Upper lobe of right lung (tissue), 1 donor: ENCODE results near the gene DIRAS2. TPM values are rescaled to one million over a fixed set of nuclear protein-coding genes. Genes with fewer than 3 reads are reported as not detected.

Source experiments
- ATAC-seq: fragments of 200-7000 bp; cut with Tn5 transposase; one replicate; pipeline ENCODE4 v1.9.1; 2020; ENCODE audit warnings: mild to moderate bottlenecking, moderate library complexity
- DNase-seq: peaks from one replicate; pipeline ENCODE4 v3.0.0-alpha.2; 2020
- H3K27ac ChIP-seq: fragments of 200-600 bp; one replicate; pipeline ENCODE4 v1.8.0; 2022
- H3K27me3 ChIP-seq: fragments of 200-600 bp; one replicate; pipeline ENCODE4 v1.8.0; 2022; ENCODE audit warnings: mild to moderate bottlenecking
- H3K36me3 ChIP-seq: fragments of 200-600 bp; one replicate; pipeline ENCODE4 v1.8.0; 2022
- H3K4me1 ChIP-seq: fragments of 200-600 bp; one replicate; pipeline ENCODE4 v1.8.0; 2022
- H3K4me3 ChIP-seq: fragments of 200-600 bp; one replicate; pipeline ENCODE4 v1.8.0; 2022; ENCODE audit warnings: mild to moderate bottlenecking
- H3K9me3 ChIP-seq: fragments of 200-600 bp; one replicate; pipeline ENCODE4 v1.8.0; 2022
- CTCF ChIP-seq: fragments of 200-600 bp; IDR thresholded peaks from one replicate; pipeline ENCODE4 v1.8.0; 2022; ENCODE audit warnings: antibody characterized with exemption
- intact Hi-C: fragments of 100-400 bp; cut with DNase I; formaldehyde crosslinking; loops from one replicate; pipeline ENCODE4 v1.11.0; 2022
- total RNA-seq: library from RNA; stranded (reverse); fragmentation: NEBNext Ultra II Directional; extraction: Animal tissue kit (Norgen Biotek cat#: 25700); gene quantifications from one replicate; pipeline ENCODE4 v1.2.1, GENCODE V29; 2021
- donor health status: DM: no; HTN: yes; CAD: no; lungs with severe emphysema.

The DIRAS2 gene
- total RNA-seq, 1 donor from 2014 or later, result not detected

GRCh38 chr9:90631964-90632363, 10.7 kb downstream of the DIRAS2 start:
- no peaks in the 10 kb centered on the region for H3K4me1 ChIP-seq
- no peak for TF ChIP-seq CTCF
- no peaks in the 10 kb centered on the region for H3K36me3 ChIP-seq
- intact Hi-C loops, result no loop called here
- H3K27me3 ChIP-seq, result no peaks in the 10 kb centered on the region
- ATAC-seq, result no peak
- H3K27ac ChIP-seq, result no peak overlapping the region
- no peak overlapping the region for H3K4me3 ChIP-seq
- H3K9me3 ChIP-seq, result no peaks in the 10 kb centered on the region
- no peak for DNase-seq

- ATAC-seq (no peak), DNase-seq (no peak)
- Histone ChIP-seq H3K27ac (no peak overlapping the region), H3K9me3 (no peaks in the 10 kb centered on the region), H3K4me1 (no peaks in the 10 kb centered on the region), H3K27me3 (no peaks in the 10 kb centered on the region), H3K4me3 (no peak overlapping the region), H3K36me3 (no peaks in the 10 kb centered on the region)
- no peak for TF ChIP-seq CTCF
- intact Hi-C loops, result no loop called here
Measured at GRCh38 chr9:90629991-90630390, 12.6 kb downstream of the DIRAS2 start.

GRCh38 chr9:90629354-90629753, 13.3 kb downstream of the DIRAS2 start:
- Histone ChIP-seq H3K4me1 (no peaks in the 10 kb centered on the region), H3K4me3 (no peak overlapping the region), H3K27me3 (no peaks in the 10 kb centered on the region), H3K27ac (no peak overlapping the region), H3K36me3 (no peaks in the 10 kb centered on the region), H3K9me3 (no peaks in the 10 kb centered on the region)
- intact Hi-C loops, result no loop called here
- ATAC-seq (no peak), DNase-seq (no peak)
- no peak for TF ChIP-seq CTCF

GRCh38 chr9:90616806-90617205, 25.8 kb downstream of the DIRAS2 start:
- no peak for TF ChIP-seq CTCF
- no peaks in the 10 kb centered on the region for H3K27me3 ChIP-seq
- DNase-seq (no peak), ATAC-seq (no peak)
- H3K9me3 ChIP-seq, result no peaks in the 10 kb centered on the region
- H3K36me3 ChIP-seq, result no peaks in the 10 kb centered on the region
- intact Hi-C loops, result no loop called here
- no peak overlapping the region for H3K27ac ChIP-seq
- no peaks in the 10 kb centered on the region for H3K4me1 ChIP-seq
- H3K4me3 ChIP-seq, result no peak overlapping the region

- no peak for ATAC-seq
- intact Hi-C loops, result no loop called here
Measured at GRCh38 chr9:90613502-90613901, 29.1 kb downstream of the DIRAS2 start.

More at GRCh38 chr9:90613502-90613901, 29.1 kb downstream of the DIRAS2 start:
- H3K27me3 ChIP-seq, result no peaks in the 10 kb centered on the region
- no peak overlapping the region for H3K27ac ChIP-seq
- no peaks in the 10 kb centered on the region for H3K36me3 ChIP-seq
- H3K9me3 ChIP-seq, result no peaks in the 10 kb centered on the region
- no peak for DNase-seq
- no peak overlapping the region for H3K4me3 ChIP-seq
- no peaks in the 10 kb centered on the region for H3K4me1 ChIP-seq
- no peak for TF ChIP-seq CTCF
